DMS153 (cell line): ENCODE measurements around the gene LNX1.
A peak's percentile ranks its signal among the peaks of the same experiment; 100 is the strongest.

Experiments
- DNase-seq: peaks from one replicate; lab custom pipeline; 2025; lab: John Stamatoyannopoulos, UW

Gene LNX1

DNA sequence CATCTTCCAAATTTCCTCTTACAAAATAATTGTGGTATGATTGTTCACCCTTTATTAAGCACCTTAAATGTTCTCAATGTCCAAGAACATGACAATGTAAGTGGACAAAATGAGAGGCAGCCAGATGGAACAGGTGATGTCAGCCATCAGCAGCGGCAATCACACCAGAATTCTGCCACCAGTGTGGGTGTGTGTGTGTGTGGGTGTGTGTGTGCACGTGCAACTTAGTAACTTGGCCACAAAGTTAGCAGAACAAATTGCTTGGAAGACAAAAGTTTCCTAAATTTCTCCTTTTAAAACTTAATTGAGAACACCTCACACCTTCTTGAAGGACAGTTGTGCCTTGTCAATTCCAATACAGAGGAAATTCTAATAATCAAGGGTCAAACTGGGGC, 18.7 kb downstream of the LNX1 start:
- no peak for DNase-seq

DNA sequence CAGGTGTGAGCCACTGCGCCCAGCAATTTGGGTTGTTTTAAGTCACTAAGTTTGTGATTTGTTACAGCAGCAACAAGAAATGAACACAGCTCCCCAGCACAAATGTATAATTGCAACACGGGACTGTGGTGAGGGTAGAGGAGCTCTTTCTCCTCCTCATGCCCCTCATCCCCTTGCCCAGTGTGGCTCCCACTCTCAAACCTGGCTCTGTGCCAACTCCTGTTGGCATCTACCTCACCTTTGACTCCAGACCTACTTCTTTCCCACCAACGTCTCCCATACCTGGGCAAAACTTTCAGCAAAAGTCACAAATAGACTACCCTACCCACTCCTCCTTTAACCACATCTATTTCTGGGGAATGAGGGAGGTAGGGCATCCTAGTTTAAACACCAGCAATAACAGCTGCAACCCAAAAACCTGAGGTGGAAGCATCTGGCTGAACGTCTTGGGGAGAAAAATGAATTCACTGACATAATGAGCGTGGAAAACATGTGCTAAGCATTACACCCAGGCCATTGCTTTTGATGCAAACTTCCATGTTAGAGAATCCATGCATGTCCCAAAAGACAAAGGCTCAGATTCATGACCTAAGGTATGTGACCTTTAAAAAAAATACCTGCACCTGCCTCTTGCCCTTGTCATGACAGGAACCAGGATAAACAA, 19.2 kb downstream of the LNX1 start:
- no peak for DNase-seq

DNA sequence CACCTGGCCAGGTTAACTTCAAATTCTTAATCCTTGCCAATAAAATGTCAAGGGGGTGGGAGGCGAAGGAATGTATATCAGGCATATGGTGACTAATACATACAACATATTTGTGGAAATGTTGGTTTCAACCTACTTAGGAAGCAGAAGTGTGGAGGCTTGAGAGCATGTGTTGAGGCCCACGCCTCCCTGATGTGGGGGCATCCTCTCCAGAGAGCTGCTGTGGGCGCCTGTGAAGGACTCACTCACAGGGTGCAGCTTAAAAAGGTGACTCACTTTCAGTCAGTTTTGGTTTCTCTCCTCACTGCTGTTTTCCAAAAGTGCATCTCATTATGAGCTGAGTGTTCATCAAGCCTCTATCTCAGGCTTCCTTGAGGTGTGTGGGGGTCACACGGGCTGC, 27.5 kb downstream of the LNX1 start:
- no peak for DNase-seq

DNA sequence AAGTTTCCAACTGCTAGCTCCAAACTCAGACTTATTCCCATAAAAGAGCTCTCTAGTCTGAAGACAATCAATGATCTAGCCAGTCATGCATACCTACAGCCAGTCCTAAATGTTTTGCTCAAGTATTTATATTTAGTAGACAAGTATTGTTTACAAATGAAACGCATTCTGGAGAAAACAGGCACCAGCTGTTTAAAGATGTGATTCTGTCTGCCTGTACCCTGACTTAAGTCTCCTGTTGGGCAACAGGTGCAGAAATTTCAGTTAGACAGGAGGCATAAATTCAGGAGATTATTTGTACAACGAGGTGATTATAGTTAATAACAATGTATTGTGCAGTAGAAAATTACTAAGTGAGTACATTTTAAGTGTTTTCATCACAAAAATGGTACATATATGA, 28.9 kb downstream of the LNX1 start:
- DNase-seq = no peak

DNA sequence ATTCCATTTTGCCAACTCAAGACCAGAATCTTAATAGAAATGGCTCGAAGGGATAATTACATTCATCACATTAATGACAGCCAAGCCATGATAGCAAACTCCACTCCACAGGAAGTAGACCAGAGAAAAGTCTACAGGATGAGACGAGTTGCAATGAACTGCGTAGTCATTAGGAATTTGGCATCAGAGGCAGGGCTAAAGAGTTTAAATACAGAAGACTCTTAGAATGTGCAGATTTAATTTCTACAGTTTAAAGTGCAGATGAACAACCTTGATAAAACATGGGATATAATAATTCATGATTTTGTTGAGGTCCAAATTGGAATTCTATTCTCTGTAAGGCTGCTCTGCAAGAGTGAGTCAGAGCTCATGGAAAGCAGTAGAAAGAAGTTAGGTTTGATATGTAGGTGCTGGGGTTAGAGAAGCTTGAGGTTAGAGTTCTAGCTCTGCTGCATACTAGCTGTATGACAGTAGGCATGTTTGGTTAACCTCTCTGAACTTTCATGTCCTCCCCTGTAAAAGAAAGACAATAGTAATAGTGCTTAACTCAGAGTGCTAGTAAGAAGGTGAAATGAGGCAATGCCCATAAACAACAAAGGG, 32.2 kb downstream of the LNX1 start:
- no peak for DNase-seq

DNA sequence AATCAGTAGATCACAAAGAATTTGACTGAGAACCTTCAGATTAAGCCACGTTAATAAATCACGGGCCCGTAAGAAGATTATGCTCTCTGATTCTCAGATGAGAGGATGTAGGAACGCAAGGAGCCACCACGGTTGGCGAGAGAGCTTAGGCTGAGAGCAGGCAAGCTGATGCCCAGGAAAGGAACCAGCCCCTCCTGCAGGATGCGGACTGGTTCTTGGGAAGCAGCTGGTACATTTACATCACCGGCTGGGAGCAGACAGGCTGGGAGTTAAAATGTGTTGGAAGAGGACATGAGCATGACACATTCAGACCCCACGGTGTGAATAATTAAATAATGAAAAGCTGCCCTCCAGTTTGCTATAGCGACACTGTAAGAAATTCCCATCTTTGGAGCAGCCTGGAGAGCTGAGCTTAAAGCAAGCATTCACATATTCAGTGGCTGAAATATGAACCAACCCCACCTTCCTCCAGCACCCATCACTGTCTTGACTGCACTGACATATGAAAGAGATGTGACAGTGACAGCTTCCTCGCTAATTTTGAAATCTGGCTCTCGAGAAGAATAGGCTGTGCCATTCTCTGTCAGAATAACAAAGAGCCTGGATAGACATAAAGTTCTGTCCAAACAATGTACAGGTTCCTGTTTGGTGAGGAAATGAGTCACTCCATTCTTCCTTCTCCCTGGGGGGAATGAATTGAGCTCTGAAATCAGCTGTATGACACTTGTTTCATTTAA, 33.1 kb downstream of the LNX1 start:
- peak; percentile 72 for DNase-seq

DNA sequence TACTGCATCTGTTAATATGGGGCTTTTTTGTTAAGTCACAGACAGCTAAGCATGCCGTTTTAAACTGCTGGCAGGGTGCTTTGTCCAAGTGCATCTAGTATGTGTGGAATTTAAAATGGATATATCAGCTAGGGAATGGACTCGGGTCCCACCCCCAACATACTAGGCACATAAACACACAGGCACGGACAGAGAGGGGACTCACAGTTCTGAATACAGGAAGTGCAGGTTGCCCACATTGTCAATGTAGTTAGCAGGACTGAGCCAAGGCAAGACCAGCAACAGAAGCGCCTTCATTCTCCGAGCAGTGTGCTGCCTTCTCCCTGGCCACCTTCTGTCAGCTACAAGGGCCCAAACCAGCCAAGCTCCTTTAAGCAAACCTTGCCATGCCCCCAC, 33.6 kb downstream of the LNX1 start:
- no peak for DNase-seq

DNA sequence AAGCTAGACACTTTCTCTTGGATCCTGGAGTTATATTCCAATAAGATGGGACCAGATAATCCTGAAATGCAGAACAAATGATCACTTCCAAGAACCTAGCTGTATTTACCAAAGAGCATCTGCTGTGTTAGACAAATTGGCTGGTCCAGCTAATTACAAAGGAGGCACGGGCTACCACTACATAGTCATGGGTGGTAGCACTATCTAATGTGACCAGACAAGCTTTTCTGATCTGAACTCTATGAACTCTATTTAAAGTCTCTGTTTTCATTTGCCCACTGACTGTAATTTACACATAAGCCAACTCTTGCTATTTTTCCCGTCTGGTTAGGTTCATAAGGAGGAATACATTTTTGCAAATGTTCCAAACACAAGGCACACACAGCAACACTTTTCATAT, 34.6 kb downstream of the LNX1 start:
- no peak for DNase-seq

DNA sequence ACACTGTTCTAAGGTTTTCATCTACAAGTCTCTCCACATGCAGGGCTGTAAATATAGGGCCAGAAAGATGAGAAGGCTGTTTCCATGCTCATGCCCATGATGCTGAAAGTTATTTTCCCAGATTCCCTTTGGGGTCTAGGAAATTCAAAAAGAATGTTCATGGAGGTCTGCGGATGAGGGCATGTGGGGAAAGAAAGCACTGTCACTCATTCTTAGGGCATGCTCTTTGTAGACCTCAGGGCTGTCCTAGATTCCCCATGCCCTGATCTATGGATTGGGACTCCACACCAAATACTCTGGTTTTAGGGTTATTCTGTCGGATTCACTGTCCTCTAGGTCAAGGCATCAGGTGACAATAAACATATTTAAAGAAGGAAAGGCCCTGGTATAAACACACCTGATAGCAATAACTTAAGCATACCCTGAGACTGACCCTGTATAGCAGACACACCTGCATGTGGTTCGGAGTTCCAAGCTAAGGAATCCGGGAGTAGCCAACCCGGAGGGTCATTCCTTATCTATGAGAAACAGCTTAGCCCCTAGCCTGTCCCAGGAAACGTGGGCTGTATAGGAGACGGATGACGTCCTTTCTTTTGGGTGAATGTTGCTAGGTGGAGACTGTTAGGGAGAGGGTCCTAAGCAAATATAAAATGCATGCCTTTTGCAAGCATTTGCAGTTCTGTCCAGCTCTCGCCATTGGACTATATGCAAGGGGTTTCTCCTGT, 37.6 kb downstream of the LNX1 start:
- DNase-seq = no peak

DNA sequence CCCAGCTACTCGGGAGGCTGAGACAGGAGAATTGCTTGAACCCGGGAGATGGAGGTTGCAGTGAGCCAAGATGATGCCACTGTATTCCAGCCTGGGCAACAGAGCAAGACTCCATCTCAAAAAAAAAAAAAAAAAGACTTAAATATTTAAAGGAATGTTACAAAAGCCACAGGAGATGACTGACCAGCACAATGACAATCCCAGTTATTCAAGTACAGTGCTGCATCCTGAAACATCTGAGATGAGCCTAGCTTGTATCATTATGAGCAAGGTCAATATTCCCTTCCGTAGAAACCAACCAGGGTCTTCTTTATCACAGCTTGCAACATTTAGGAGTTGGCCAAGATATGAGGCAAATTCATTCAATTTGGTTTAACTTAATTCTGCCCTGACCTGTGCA, 38.6 kb downstream of the LNX1 start:
- no peak for DNase-seq

DNA sequence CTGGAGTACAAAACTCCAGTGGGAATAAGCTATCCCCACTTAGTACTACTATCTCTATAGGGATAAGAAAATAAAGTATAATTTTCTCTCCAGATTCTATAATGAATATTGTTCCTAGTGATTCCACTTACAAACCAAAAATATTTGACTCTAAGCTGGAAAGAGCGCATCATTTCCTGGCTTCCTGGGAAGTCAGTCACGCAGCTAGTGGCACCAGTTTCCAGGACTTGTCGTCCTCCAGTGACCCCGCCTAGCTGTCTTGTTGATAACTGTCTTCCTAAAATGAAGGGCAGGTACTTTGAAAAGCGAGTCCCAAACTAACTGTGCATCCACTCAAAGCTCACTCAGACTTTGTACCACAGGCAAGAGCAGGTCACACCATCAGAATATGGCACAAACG, 39.3 kb downstream of the LNX1 start:
- DNase-seq = no peak

DNA sequence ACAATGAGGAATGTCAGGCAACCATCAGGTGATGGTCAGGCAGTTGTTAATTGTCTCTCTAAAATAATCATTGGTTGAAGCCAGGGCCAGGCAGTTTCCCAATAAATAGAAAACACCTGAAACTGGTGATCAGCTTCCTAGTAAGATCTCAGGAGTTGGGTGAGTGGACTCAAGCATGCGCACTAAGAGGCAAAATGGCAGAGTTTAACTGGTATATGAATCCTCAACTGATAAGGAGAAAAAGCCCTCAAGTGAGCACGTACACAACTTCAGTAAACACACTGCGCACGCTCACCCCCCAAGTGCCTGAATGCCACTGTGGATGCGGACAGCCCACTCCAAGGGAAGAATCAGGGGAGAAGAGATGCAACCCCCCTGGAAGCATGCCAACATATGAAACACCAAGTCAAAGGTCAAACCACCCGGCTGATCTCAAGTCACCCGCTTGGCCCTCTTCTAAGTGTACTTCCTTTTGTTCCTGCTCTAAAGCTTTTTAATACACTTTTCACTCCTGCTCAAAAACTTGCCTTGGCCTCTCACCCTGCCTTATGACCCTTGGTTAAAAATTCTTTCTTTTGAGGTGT, 39.9 kb downstream of the LNX1 start:
- DNase-seq = no peak

DNA sequence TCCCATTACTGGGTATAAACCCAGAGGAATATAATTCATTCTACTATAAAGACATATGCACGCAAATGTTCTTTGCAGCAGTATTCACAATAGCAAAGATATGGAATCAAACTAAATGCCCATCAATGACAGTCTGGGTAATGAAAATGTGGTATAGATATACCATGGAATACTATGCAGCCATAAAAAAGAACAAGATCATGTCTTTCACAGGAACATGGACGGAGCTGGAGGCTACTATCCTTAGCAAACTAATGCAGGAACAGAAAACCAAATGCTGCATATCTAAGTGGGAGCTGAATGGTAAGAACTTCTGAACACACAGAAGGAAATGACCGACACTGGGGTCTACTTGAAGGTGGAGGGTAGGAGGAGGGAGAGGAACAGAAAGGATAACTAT, 42.6 kb downstream of the LNX1 start:
- no peak for DNase-seq

DNA sequence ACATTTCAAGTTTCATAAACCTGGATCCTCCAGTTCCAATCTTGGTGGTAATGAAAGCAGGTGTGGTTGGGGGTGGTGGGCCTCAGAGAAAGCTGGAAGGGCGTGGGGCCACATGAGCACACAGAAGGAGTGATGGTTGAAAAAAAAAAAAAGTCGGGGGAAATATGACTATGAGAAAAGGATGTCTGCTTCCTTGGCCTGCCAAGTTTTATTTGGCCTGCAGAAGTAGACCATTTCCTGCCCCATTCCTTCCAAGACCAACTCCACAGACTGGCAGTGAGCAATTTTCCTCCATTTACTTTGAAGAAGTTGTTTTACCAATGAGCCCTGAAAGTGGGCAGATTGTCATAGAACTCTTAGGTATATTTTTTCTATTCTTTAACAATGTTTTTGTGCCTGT, 43.3 kb downstream of the LNX1 start:
- DNase-seq = no peak

DNA sequence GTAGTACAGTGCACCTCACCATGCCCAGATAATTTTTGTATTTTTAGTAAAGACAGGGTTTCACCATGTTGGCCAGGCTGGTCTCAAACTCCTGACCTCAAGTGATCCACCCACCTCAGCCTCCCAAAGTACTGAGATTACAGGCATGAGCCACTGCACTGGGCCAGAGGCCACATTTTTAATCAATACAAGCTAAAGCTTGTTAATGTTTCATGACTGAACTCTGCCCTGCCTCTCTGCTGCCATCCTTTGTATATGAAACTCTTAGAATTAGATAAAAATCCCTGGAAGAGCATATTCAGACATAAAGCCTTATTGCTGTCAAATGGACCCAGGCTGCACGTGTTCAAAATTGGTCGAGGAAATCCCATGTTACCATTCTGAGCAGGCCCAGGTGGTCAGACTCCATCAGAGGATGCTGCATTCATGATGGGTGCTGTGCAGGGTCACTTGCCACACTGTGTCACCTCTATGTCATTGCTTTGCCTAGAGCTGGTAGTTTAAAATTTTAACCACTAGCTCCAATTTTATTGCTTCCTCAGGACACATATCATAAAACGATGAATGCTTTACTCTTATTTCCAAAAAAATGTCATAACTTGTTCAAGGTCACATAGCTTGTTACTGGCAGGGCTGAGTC, 45.2 kb downstream of the LNX1 start:
- no peak for DNase-seq

DNA sequence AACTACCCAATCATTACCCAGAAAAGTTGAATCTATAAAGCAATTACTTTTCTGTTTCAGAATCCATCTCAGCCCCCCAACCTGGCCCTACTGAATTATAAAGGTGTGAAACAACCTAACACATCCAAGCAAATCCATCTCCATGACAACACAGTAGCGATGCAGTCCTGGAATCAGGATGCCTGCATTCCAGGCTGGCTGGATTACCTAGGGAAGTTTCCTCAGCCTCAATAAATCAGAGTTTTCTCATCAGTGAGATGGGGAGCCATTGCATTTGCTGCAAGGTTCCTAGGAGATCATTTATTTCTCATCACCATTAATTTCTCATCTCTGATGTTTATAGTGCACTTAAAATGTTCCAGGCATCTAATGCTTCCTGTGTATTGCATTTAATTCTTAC, 46.0 kb downstream of the LNX1 start:
- no peak for DNase-seq

DNA sequence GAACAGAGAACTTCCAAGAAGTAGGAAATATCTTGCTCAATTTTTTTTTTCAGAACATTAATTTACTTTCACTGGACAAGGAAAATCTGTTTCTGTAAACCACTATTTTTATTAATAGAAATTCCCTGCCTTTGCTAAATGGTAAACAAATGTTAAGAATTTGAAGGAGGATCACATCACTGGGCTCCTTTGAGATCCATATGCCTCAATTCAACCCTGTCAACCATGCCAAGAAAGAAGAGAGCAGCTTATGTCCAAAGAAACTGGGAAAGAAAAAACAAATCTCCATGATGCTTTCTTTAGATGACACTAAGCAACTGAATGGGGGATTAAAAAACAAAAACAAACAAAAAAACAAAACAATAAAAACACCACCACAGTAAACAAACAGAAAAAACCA, 47.7 kb downstream of the LNX1 start:
- no peak for DNase-seq

DNA sequence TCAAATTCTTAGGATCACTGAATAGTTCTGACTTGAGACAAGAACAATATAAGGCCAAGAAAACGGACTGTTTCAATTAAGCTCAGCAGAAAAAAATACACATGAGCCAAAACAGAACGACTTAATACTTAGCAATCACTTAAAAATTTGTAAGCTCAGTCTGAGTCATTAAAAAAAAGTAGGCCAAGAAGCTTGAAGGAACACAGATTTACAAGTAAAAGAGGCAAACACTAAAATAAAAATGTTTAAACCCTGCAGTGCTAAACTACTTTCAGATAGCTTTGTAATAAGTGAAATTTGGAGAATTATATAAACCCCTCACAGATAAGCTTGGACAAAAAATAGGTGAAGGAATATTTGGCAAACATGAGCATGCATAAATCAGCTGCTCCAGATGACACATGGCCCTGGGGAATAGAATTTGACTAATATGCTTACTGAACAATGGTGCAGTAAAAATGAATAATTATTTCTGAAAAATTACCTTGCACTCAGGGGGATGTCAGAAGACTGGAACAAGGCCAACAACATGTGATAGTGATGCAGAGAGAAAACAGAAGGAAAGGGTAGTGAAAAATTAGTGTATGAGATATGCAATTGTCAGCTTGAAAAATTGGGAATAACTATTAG, 49.6 kb downstream of the LNX1 start:
- no peak for DNase-seq

DNA sequence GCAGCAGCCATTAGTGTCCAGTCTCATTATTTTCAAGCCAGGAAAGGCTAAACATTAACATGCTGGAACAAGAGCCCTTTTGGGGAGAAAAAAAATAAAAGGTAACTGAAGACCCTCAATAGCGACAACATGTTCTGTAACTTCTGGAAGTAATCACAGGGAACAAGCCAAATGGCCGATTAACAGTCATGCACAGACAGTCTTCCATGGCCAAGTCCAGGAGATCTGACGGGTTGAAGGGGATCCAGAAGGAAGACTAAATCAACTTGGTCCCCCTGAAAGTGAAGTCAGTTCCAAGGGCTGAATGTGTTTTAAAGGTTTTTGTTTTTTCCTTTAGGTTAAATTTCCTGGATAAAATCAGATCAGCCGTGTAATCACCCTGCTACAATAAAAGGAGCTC, 52.5 kb downstream of the LNX1 start:
- no peak for DNase-seq

DNA sequence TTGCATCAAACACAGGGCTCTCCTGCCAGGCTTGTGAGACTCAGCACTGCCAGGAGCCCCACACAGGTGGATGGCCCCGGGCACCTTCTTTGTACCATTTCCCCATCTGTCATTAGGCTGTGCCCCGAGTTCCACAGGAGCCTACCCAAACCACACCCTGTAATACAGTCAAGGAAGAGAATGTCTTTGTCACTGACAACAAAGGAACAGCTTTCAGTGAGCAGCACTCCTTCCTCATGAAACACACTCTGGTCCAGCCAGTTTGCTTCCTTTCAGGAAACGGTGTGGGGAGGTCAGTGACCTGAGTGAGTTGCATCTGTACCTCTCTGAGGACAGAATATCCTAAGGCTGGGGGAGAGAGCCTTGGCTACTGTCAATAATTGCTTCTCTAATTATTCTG, 53.7 kb downstream of the LNX1 start:
- DNase-seq = no peak

DNA sequence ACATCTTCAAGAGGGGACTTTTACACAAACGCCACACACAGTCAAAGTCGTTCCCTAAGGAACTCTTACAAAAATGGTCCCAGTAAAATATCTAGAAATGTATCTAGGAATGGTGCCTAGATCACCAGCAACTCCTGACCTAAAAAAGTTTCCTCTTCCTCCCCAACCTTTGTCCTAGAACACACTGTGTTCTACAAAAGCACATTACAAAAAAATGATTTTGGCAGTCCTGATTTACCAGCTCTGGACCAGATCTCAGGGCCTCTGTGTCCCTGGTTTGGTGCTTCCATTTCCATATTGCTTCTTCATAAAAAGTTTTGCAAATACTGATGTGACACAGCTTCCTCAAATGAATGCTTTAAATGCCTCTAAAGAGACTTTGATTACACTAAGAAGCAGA, 55.0 kb downstream of the LNX1 start:
- DNase-seq = no peak

DNA sequence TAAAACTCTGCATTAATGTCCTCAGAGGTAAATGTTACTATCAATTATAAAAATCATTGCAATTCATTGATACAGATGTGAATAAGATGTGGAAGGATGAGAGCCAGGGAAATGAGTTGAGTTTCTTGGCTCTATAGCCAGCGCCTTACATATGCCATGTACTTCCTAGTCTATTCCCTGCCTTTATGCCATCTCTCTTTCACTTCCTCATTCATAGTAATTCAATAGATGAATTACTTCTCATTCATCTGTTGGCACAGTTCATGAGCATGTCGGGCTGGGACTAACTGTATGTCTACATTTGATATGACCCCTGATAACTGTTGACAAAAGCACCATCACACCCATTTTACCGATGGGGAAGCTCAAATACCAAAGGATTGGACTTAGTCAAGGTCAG, 55.7 kb downstream of the LNX1 start:
- peak; percentile 7 for DNase-seq
